K562 (cell line): ENCODE measurements around the gene ZFP2. TPM values are rescaled to one million over a fixed set of nuclear protein-coding genes. Genes with fewer than 3 reads are reported as not detected.

ENCODE experiments used
- ATF6 ChIP-seq: sonication (generic); formaldehyde crosslinking; IDR thresholded peaks from 2 replicates; pipeline ENCODE4 v1.4.0; 2020; ENCODE audit warnings: mild to moderate bottlenecking, missing genetic modification reagents
- BHLHE40 ChIP-seq: IDR thresholded peaks from 2 replicates; pipeline ENCODE4 v1.6.1; 2011; ENCODE audit warnings: low read length, improper control_type of control experiment
- CAMTA2 ChIP-seq: fragments of 250-450 bp; sonication (Bioruptor Pico); conservative IDR thresholded peaks from 2 replicates; pipeline ENCODE4 v1.5.1; 2022
- CHD2 ChIP-seq: IDR thresholded peaks from 2 replicates; pipeline ENCODE4 v1.6.1; 2011; ENCODE audit warnings: low read depth, low read length
- FOXJ2 ChIP-seq: fragments of 200-800 bp; sonication (Bioruptor generic); IDR thresholded peaks from 2 replicates; pipeline ENCODE4 v1.6.1; 2016; ENCODE audit warnings: missing genetic modification characterization, missing compliant biosample characterization
- KLF1 ChIP-seq: fragments of 450-650 bp; IDR thresholded peaks from 2 replicates; pipeline ENCODE4 v1.6.1; 2016; ENCODE audit warnings: missing genetic modification characterization, missing compliant biosample characterization
- NUFIP1 ChIP-seq: fragments of 450-650 bp; IDR thresholded peaks from 2 replicates; pipeline ENCODE4 v1.6.1; 2018; ENCODE audit not compliant: partially characterized antibody
- PHF21A ChIP-seq: fragments of 450-650 bp; IDR thresholded peaks from 2 replicates; pipeline ENCODE4 v1.6.1; 2017; ENCODE audit warnings: low read depth, borderline replicate concordance
- SMARCE1 ChIP-seq: fragments of 450-650 bp; IDR thresholded peaks from 2 replicates; pipeline ENCODE4 v1.7.1; 2016; ENCODE audit warnings: mild to moderate bottlenecking
- U2AF2 ChIP-seq: fragments of 200-400 bp; formaldehyde crosslinking; optimal IDR thresholded peaks from 2 replicates; pipeline ENCODE3; 2017; ENCODE audit warnings: low read depth, mild to moderate bottlenecking, low read length
- ZNF282 ChIP-seq: sonication (generic); formaldehyde crosslinking; IDR thresholded peaks from 2 replicates; pipeline ENCODE4 v1.8.1; 2023; ENCODE audit warnings: missing genetic modification reagents
- ZNF551 ChIP-seq: fragments of 250-450 bp; sonication (Bioruptor Pico); IDR thresholded peaks from 2 replicates; pipeline ENCODE4 v1.5.0; 2021; ENCODE audit warnings: mild to moderate bottlenecking, moderate library complexity
- ZNF79 ChIP-seq: fragments of 250-450 bp; sonication (Bioruptor Pico); IDR thresholded peaks from 2 replicates; pipeline ENCODE4 v1.4.0; 2020; ENCODE audit warnings: low read depth, mild to moderate bottlenecking, moderate library complexity
- polyA plus RNA-seq, 8 experiments: library from polyadenylated mRNA; depleted of rRNA in 4 of 8; stranded (reverse) in 5 of 8; unstranded in 3 of 8; fragments of >200 nt; fragmentation: Nextera tagmentation in 2 of 8; fragmentation: Illumina TruSeq in 1 of 8; extraction: Ambion mirVana in 2 of 8; extraction: Trizol in 1 of 8; gene quantifications; 2 replicates each; pipeline versions ENCODE4 v1.2.1 to v1.2.3, GENCODE V29; 2011 to 2014; ENCODE audit warnings: inconsistent platforms in 1 of 8, missing spikeins in 1 of 8
- total RNA-seq, 7 experiments: library from RNA; depleted of rRNA in 6 of 7; stranded (reverse); fragments of >200 nt in 6 of 7; fragmentation: Illumina TruSeq in 2 of 7; extraction: Trizol in 2 of 7; gene quantifications; 2 replicates each; pipeline versions ENCODE4 v1.2.1 to v1.2.3, GENCODE V29; 2011 to 2021; ENCODE audit warnings: low replicate concordance in 1 of 7
- TF ChIP-seq, protein P1 (sequence below): sonication (generic); formaldehyde crosslinking; IDR thresholded peaks from 2 replicates; pipeline ENCODE4 v1.8.0; 2022; ENCODE audit warnings: mild to moderate bottlenecking, missing genetic modification reagents, borderline replicate concordance
- TF ChIP-seq, protein P2 (sequence below): fragments of 250-450 bp; sonication (Bioruptor Pico); IDR thresholded peaks from 2 replicates; pipeline ENCODE4 v1.4.0; 2020; ENCODE audit warnings: mild to moderate bottlenecking
- TF ChIP-seq, protein P3 (sequence below), 2 experiments: IDR thresholded peaks in 1 of 2; conservative IDR thresholded peaks in 1 of 2; 2 replicates each; pipeline ENCODE4 v1.6.1; 2016; ENCODE audit warnings: low read depth in 2 of 2, mild to moderate bottlenecking in 1 of 2, missing compliant biosample characterization in 1 of 2, missing genetic modification characterization in 1 of 2, moderate library complexity in 1 of 2
- TF ChIP-seq, protein P4 (sequence below): fragments of 450-650 bp; formaldehyde crosslinking; IDR thresholded peaks from 2 replicates; pipeline ENCODE4 v1.4.0; 2020; ENCODE audit warnings: mild to moderate bottlenecking, moderate library complexity

Gene ZFP2
- total and polyA plus RNA-seq, 9 of the 15 experiments (the other 6 are each of a cell fraction or from before 2014, with no cell fraction given) = 0.07 to 0.13 TPM; not detected in 7

- TF ChIP-seq BHLHE40 (peak; percentile 46), FOXJ2 (tag) (no peak), U2AF2 (no peak), SMARCE1 (no peak), KLF1 (tag) (no peak), PHF21A (no peak), ZNF551 (CRISPR knock-in tag) (no peak), ZNF79 (CRISPR knock-in tag) (no peak), CHD2 (no peak), CAMTA2 (no peak), NUFIP1 (no peak), ATF6 (CRISPR knock-in tag) (no peak), ZNF282 (CRISPR knock-in tag) (no peak)
- TF ChIP-seq, protein P1, sequence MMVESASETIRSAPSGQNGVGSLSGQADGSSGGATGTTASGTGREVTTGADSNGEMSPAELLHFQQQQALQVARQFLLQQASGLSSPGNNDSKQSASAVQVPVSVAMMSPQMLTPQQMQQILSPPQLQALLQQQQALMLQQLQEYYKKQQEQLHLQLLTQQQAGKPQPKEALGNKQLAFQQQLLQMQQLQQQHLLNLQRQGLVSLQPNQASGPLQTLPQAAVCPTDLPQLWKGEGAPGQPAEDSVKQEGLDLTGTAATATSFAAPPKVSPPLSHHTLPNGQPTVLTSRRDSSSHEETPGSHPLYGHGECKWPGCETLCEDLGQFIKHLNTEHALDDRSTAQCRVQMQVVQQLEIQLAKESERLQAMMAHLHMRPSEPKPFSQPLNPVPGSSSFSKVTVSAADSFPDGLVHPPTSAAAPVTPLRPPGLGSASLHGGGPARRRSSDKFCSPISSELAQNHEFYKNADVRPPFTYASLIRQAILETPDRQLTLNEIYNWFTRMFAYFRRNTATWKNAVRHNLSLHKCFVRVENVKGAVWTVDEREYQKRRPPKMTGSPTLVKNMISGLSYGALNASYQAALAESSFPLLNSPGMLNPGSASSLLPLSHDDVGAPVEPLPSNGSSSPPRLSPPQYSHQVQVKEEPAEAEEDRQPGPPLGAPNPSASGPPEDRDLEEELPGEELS = no peak
- TF ChIP-seq, protein P2, sequence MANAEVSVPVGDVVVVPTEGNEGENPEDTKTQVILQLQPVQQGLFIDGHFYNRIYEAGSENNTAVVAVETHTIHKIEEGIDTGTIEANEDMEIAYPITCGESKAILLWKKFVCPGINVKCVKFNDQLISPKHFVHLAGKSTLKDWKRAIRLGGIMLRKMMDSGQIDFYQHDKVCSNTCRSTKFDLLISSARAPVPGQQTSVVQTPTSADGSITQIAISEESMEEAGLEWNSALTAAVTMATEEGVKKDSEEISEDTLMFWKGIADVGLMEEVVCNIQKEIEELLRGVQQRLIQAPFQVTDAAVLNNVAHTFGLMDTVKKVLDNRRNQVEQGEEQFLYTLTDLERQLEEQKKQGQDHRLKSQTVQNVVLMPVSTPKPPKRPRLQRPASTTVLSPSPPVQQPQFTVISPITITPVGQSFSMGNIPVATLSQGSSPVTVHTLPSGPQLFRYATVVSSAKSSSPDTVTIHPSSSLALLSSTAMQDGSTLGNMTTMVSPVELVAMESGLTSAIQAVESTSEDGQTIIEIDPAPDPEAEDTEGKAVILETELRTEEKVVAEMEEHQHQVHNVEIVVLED (CRISPR knock-in tag) = peak; percentile 70
- TF ChIP-seq, protein P3, sequence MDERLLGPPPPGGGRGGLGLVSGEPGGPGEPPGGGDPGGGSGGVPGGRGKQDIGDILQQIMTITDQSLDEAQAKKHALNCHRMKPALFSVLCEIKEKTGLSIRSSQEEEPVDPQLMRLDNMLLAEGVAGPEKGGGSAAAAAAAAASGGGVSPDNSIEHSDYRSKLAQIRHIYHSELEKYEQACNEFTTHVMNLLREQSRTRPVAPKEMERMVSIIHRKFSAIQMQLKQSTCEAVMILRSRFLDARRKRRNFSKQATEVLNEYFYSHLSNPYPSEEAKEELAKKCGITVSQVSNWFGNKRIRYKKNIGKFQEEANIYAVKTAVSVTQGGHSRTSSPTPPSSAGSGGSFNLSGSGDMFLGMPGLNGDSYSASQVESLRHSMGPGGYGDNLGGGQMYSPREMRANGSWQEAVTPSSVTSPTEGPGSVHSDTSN (CRISPR knock-in tag; IDR thresholded peaks at IDR 0.05; ENCODE audit: low read depth) = no peak
- TF ChIP-seq, protein P3 (tag; conservative IDR thresholded peaks at IDR 0.05; ENCODE audit: low read depth) = no peak
- TF ChIP-seq, protein P4, sequence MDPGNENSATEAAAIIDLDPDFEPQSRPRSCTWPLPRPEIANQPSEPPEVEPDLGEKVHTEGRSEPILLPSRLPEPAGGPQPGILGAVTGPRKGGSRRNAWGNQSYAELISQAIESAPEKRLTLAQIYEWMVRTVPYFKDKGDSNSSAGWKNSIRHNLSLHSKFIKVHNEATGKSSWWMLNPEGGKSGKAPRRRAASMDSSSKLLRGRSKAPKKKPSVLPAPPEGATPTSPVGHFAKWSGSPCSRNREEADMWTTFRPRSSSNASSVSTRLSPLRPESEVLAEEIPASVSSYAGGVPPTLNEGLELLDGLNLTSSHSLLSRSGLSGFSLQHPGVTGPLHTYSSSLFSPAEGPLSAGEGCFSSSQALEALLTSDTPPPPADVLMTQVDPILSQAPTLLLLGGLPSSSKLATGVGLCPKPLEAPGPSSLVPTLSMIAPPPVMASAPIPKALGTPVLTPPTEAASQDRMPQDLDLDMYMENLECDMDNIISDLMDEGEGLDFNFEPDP (CRISPR knock-in tag) = no peak
These were observed 35.8 kb upstream of the ZFP2 start, which contains the start of gene ZNF354B (continued) for GRCh38 chr5:178859625-178860521.
